ENCODE results near the gene CRHR1.
A peak's percentile ranks its signal among the peaks of the same experiment; 100 is the strongest.
"Not testable (repeated sequence)": the region's sequence is repeated elsewhere in the genome, so short reads cannot be mapped to it uniquely, and the experiment has no call there.

CRHR1 gene

GRCh38 chr17:45847101-45847500 lies 63.0 kb downstream of the CRHR1 start:
- no peak for DNase-seq

GRCh38 chr17:45847747-45848146 lies 63.6 kb downstream of the CRHR1 start:
- DNase-seq: no peak

- no peak for DNase-seq
These were observed 64.3 kb downstream of the CRHR1 start for GRCh38 chr17:45848405-45848804.

- no peak for DNase-seq
These were observed 64.9 kb downstream of the CRHR1 start for GRCh38 chr17:45848868-45849535.

- no peak for DNase-seq
These were observed 65.4 kb downstream of the CRHR1 start for GRCh38 chr17:45849536-45849990.

GRCh38 chr17:45850011-45850410 lies 65.9 kb downstream of the CRHR1 start:
- no peak for DNase-seq

- DNase-seq: no peak
These were observed 66.3 kb downstream of the CRHR1 start for GRCh38 chr17:45850468-45850867.

GRCh38 chr17:45851022-45851421 lies 66.9 kb downstream of the CRHR1 start:
- no peak for DNase-seq

GRCh38 chr17:45851464-45851863 lies 67.3 kb downstream of the CRHR1 start:
- no peak for DNase-seq

GRCh38 chr17:45851873-45852272 lies 67.8 kb downstream of the CRHR1 start:
- DNase-seq: no peak

- peak; percentile 65 for DNase-seq
These were observed 68.6 kb downstream of the CRHR1 start for GRCh38 chr17:45852535-45853297.

- no peak for DNase-seq
These were observed 70.1 kb downstream of the CRHR1 start for GRCh38 chr17:45854209-45854608.

- no peak for DNase-seq
These were observed 71.7 kb downstream of the CRHR1 start for GRCh38 chr17:45855691-45856336.

GRCh38 chr17:45857977-45858708 lies 74.0 kb downstream of the CRHR1 start:
- no peak for DNase-seq

GRCh38 chr17:45861165-45861564 lies 77.0 kb downstream of the CRHR1 start:
- DNase-seq: no peak

- not testable (repeated sequence) for DNase-seq
These were observed 78.0 kb downstream of the CRHR1 start for GRCh38 chr17:45862127-45862526.

- no peak for DNase-seq
These were observed 79.9 kb downstream of the CRHR1 start for GRCh38 chr17:45863857-45864654.

GRCh38 chr17:45867171-45867570 lies 83.1 kb downstream of the CRHR1 start:
- no peak for DNase-seq

- no peak for DNase-seq
These were observed 83.6 kb downstream of the CRHR1 start for GRCh38 chr17:45867702-45868101.

GRCh38 chr17:45868276-45868675 lies 84.2 kb downstream of the CRHR1 start:
- no peak for DNase-seq

- no peak for DNase-seq
These were observed 85.7 kb downstream of the CRHR1 start for GRCh38 chr17:45869676-45870341.
